ENCODE results near the gene AGAP1. TPM values are rescaled to one million over a fixed set of nuclear protein-coding genes. Genes with fewer than 3 reads are reported as not detected.

The AGAP1 gene
- total RNA-seq, 2 donors from 2014 or later = 19.1 to 20.8 TPM

DNA sequence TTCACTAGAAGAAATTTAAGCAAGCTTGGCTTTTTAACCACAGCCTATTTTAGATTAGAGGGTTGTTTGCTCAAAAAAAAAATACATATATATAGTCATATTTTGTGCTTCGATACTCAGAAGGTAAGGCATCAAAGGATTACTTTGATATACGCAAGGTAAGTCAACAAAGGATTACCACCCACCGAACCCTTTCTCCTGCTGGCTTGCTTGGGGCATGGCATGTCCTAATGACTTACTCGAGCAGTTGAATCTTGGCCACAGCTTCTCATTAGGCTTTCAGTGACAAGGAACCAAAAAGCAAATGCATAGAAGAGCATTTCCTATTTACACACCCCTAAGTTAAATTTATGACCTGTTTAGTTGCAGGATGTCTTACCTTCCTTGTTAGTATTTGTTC, 295.7 kb downstream of the AGAP1 start:
- H3K4me3 ChIP-seq = no peak overlapping the region
- ATAC-seq (ENCODE audit: insufficient number of reproducible peaks, low FRiP score, low read depth) = no peak
- H3K36me3 ChIP-seq = no peaks in the 10 kb centered on the region
- no peak overlapping the region for H3K27ac ChIP-seq
- TF ChIP-seq, protein P1, sequence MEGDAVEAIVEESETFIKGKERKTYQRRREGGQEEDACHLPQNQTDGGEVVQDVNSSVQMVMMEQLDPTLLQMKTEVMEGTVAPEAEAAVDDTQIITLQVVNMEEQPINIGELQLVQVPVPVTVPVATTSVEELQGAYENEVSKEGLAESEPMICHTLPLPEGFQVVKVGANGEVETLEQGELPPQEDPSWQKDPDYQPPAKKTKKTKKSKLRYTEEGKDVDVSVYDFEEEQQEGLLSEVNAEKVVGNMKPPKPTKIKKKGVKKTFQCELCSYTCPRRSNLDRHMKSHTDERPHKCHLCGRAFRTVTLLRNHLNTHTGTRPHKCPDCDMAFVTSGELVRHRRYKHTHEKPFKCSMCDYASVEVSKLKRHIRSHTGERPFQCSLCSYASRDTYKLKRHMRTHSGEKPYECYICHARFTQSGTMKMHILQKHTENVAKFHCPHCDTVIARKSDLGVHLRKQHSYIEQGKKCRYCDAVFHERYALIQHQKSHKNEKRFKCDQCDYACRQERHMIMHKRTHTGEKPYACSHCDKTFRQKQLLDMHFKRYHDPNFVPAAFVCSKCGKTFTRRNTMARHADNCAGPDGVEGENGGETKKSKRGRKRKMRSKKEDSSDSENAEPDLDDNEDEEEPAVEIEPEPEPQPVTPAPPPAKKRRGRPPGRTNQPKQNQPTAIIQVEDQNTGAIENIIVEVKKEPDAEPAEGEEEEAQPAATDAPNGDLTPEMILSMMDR (IDR thresholded peaks at IDR 0.05) = no peak
- no peaks in the 10 kb centered on the region for H3K27me3 ChIP-seq (replicated peaks; ENCODE audit: insufficient read depth)
- DNase-seq (ENCODE audit: low spot score) = no peak
- H3K4me1 ChIP-seq (ENCODE audit: control insufficient read depth in 1 of 2, low read depth in 2 of 2) = no peaks in the 10 kb centered on the region
- no peaks in the 10 kb centered on the region for H3K9me3 ChIP-seq

DNA sequence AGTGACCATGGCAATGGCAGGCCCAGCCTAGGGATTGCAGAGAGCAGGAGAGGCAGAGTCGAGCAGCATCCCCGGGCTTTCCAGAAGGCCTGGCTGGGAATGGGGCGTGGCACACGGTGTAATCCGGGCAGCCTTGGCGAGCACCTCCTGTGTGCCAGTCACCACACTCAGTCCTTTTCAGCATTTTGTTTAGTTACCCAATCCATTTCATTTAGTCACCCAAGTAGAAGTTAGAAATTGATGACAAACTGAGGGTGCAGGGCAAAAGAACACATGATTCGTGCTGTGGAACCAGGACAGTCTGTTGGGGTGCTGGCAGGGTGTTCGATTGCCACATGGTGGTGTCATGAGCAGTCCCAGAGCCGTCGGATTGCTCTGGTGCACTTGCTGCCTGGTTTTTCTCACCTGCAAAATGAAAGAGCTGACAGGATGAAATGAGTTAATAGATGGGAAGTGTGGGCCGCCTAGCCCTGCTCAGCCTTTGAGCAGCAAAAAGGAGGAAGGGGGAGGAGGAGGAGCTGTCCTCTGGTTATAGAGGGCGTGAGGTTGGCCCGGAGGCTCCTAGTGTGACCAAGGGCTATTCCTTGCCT, 299.4 kb downstream of the AGAP1 start:
- Histone ChIP-seq H3K4me3 (no peak overlapping the region), H3K4me1 (ENCODE audit: control insufficient read depth in 1 of 2, low read depth in 2 of 2) (no peaks in the 10 kb centered on the region), H3K27me3 (replicated peaks; ENCODE audit: insufficient read depth) (no peaks in the 10 kb centered on the region), H3K9me3 (no peaks in the 10 kb centered on the region), H3K36me3 (no peaks in the 10 kb centered on the region), H3K27ac (no peak overlapping the region)
- no peak for DNase-seq (ENCODE audit: low spot score)
- TF ChIP-seq, protein P1 (IDR thresholded peaks at IDR 0.05) = no peak
- no peak for ATAC-seq (ENCODE audit: insufficient number of reproducible peaks, low FRiP score, low read depth)

DNA sequence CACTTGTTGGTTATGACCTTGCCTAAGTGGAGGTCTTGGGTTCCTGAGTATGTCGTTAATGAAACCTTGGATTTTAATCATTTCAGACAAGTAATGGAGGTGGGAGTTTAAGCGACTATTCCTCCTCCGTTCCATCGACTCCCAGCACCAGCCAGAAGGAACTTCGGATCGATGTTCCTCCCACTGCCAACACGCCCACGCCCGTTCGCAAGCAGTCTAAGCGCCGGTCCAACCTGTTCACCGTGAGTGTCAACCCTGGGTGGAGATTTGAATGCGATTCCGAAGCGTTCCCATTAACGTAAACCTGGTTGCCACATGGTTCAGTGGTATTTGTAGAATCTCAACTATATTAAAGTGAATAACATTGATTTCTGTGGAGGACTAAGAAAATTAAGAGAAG, 305.4 kb downstream of the AGAP1 start:
- ATAC-seq (ENCODE audit: insufficient number of reproducible peaks, low FRiP score, low read depth) = no peak
- H3K27ac ChIP-seq = no peak overlapping the region
- TF ChIP-seq, protein P1 (IDR thresholded peaks at IDR 0.05) = no peak

DNA sequence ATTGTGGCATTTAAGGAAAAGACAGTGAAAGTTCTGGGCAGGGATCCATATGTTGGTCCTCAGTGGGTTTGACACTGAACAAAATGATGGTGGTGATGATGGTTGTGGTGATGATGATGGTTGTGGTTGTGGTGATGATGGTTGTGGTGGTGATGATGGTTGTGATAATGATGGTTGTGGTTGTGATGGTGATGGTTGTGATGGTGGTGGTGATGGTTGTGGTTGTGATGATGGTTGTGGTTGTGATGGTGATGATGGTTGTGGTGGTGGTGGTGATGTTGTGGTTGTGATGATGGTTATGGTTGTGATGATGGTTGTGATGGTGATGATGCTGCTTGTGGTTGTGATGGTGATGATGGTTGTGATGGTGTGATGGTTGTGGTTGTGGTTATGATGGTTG, 308.7 kb downstream of the AGAP1 start:
- Histone ChIP-seq H3K9me3 (no peaks in the 10 kb centered on the region), H3K36me3 (no peaks in the 10 kb centered on the region), H3K27ac (no peak overlapping the region), H3K27me3 (replicated peaks; ENCODE audit: insufficient read depth) (no peaks in the 10 kb centered on the region), H3K4me3 (no peak overlapping the region), H3K4me1 (ENCODE audit: control insufficient read depth in 1 of 2, low read depth in 2 of 2) (no peaks in the 10 kb centered on the region)
- no peak for DNase-seq (ENCODE audit: low spot score)
- TF ChIP-seq, protein P1 (IDR thresholded peaks at IDR 0.05) = no peak
- ATAC-seq (ENCODE audit: insufficient number of reproducible peaks, low FRiP score, low read depth) = no peak

More for the DNA sequence above, 305.4 kb downstream of the AGAP1 start:
- DNase-seq (ENCODE audit: low spot score) = no peak
- H3K4me1 ChIP-seq (ENCODE audit: control insufficient read depth in 1 of 2, low read depth in 2 of 2) = no peaks in the 10 kb centered on the region
- H3K36me3 ChIP-seq = no peaks in the 10 kb centered on the region
- H3K27me3 ChIP-seq (replicated peaks; ENCODE audit: insufficient read depth) = no peaks in the 10 kb centered on the region
- H3K9me3 ChIP-seq = no peaks in the 10 kb centered on the region
- H3K4me3 ChIP-seq = no peak overlapping the region

DNA sequence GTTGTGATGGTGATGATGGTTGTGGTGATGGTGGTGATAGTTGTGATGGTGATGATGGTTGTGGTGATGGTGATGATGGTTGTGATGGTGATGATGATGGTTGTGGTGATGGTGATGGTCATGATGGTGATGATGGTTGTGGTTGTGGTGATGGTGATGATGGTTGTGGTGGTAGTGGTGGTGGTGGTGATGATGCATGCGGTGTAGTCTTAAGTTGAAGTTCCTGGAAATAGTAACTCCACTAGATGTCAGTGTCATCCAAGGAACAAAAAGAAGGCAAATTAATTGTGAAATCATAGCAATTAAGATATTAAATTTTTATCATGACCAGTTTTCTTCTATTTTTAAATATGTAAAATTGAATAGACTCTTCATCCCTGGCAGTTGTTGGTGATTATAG, 309.2 kb downstream of the AGAP1 start:
- DNase-seq (ENCODE audit: low spot score) (no peak), ATAC-seq (ENCODE audit: insufficient number of reproducible peaks, low FRiP score, low read depth) (no peak)
- TF ChIP-seq, protein P1 (IDR thresholded peaks at IDR 0.05) = no peak
- no peaks in the 10 kb centered on the region for H3K27me3 ChIP-seq (replicated peaks; ENCODE audit: insufficient read depth)
- no peak overlapping the region for H3K4me3 ChIP-seq
- no peaks in the 10 kb centered on the region for H3K9me3 ChIP-seq
- no peaks in the 10 kb centered on the region for H3K36me3 ChIP-seq
- H3K4me1 ChIP-seq (ENCODE audit: control insufficient read depth in 1 of 2, low read depth in 2 of 2) = no peaks in the 10 kb centered on the region
- no peak overlapping the region for H3K27ac ChIP-seq

Measured in thoracic aorta (tissue), 2 donors.